ENCODE results near the gene PUM2. TPM values are rescaled to one million over a fixed set of nuclear protein-coding genes. Genes with fewer than 3 reads are reported as not detected.

The PUM2 gene
- polyA plus RNA-seq, result 14.6 TPM

- H3K36me3 Mint-ChIP-seq, result no peaks in the 10 kb centered on the region
- no peaks in the 10 kb centered on the region for H3K27me3 Mint-ChIP-seq
- no peaks in the 10 kb centered on the region for H3K9me3 Mint-ChIP-seq
- peak within 1 kb of the TSS in 1 of 4 donors; percentile 97 for H3K4me3 Mint-ChIP-seq
- peak within 1 kb of the TSS in 2 of 3 donors; percentile 78 to 97 for H3K27ac Mint-ChIP-seq
- peaks cover 29 to 36% (median 32%) of the 10 kb centered on the region in 3 donors for H3K4me1 Mint-ChIP-seq
These were observed at the start of gene PUM2 for GRCh38 chr2:20350753-20351554. PUM2 (minus strand) TSS chr2:20350844; CDS start chr2:20327360, 23,484 bp downstream.

- Mint-ChIP-seq H3K4me1 (no peaks in the 10 kb centered on the region), H3K4me3 (no peak overlapping the region), H3K27ac (no peak overlapping the region), H3K27me3 (peaks cover 8% of the 10 kb centered on the region), H3K9me3 (no peaks in the 10 kb centered on the region), H3K36me3 (peaks cover 2% of the 10 kb centered on the region)
These were observed 49.7 kb upstream of the PUM2 start for GRCh38 chr2:20400306-20400705.

GRCh38 chr2:20398956-20399567, 48.4 kb upstream of the PUM2 start:
- H3K36me3 Mint-ChIP-seq, result peaks cover 2% of the 10 kb centered on the region
- peaks cover 8% of the 10 kb centered on the region for H3K27me3 Mint-ChIP-seq
- H3K9me3 Mint-ChIP-seq, result no peaks in the 10 kb centered on the region
- no peaks in the 10 kb centered on the region for H3K4me1 Mint-ChIP-seq
- H3K4me3 Mint-ChIP-seq, result no peak overlapping the region
- H3K27ac Mint-ChIP-seq, result no peak overlapping the region

- peaks cover 2% of the 10 kb centered on the region for H3K36me3 Mint-ChIP-seq
- peaks cover 8% of the 10 kb centered on the region for H3K27me3 Mint-ChIP-seq
- H3K27ac Mint-ChIP-seq, result no peak overlapping the region
- H3K9me3 Mint-ChIP-seq, result no peaks in the 10 kb centered on the region
- H3K4me1 Mint-ChIP-seq, result no peaks in the 10 kb centered on the region
- no peak overlapping the region for H3K4me3 Mint-ChIP-seq
These were observed 47.3 kb upstream of the PUM2 start for GRCh38 chr2:20397811-20398447.

DNA sequence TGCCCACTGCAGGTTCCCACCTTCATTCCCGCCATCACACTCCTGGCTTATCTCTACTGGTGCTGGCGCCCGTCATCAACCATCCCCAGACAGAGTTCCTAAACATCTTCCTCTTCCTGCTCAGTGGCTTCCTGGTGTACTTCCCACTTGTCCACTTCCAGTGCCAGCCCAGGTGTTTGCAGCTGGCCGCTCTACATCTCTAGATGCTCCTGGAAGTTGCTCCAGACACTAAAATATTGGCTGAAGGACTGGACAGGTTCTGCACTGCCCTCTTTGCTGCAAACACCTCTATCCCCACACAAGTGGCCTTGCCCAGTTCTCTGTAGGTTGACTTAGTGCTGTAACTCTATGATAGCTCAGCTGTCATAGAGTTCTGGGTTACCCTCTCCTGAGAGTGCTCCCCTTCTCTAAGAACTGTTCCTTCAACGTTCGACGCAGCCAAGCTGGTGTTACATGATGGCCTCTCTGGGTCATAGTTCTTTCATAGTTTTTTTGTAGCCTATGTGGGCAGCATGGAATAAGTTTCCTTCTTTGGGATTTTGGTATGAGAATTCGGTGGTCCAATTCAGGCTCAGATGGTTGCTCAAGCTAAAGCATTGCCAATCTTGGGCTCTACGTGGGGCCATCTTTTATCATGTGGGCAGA, 45.8 kb upstream of the PUM2 start:
- Mint-ChIP-seq H3K36me3 (peaks cover 2% of the 10 kb centered on the region), H3K27me3 (peaks cover 10% of the 10 kb centered on the region), H3K27ac (no peak overlapping the region), H3K9me3 (no peaks in the 10 kb centered on the region), H3K4me3 (no peak overlapping the region), H3K4me1 (no peaks in the 10 kb centered on the region)

- H3K4me1 Mint-ChIP-seq, result no peaks in the 10 kb centered on the region
- no peaks in the 10 kb centered on the region for H3K9me3 Mint-ChIP-seq
- peaks cover 11% of the 10 kb centered on the region for H3K27me3 Mint-ChIP-seq
- no peak overlapping the region for H3K27ac Mint-ChIP-seq
- peaks cover 1% of the 10 kb centered on the region for H3K36me3 Mint-ChIP-seq
- no peak overlapping the region for H3K4me3 Mint-ChIP-seq
These were observed 43.3 kb upstream of the PUM2 start for GRCh38 chr2:20393986-20394385.

DNA sequence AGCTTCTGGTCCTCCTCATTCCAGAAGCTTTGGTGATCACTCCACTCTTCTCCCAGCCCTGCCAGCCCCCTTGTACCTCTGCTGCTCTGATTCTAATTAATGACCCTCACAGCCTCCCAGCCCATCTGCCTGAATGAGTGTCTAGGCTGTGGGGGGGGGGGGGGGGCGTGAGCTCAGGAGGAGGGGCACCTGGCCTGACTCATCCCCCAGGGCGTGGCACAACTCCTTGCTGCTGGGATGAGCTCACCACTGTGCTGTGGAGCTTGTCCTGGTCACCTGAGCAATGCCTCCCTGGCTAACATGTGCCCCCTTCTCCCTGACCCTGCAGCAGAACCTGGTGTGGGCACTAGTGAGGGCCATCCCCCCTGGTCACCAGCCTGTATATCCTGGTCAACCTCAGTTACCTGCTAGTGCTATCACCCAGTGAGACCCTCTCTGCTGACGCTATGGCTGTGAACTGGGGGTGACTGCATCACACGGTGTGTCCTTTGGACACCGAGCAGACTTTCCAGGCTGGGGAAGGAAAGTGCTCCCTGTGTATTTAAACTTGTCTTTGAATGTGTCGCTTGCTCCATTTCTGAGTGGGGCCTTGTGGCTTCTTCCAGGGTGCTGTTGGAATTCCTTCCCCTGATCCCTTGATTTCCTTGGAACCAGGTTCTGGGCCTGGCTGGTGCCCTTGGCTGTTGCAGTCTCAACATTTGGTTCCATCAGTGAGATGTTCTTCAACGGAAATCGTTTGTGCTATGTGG, 41.5 kb upstream of the PUM2 start:
- Mint-ChIP-seq H3K27me3 (peaks cover 15% of the 10 kb centered on the region), H3K36me3 (peaks cover 3% of the 10 kb centered on the region), H3K4me3 (no peak overlapping the region), H3K4me1 (no peaks in the 10 kb centered on the region), H3K27ac (no peak overlapping the region), H3K9me3 (no peaks in the 10 kb centered on the region)

GRCh38 chr2:20390524-20391123, 40.0 kb upstream of the PUM2 start:
- no peak overlapping the region for H3K27ac Mint-ChIP-seq
- H3K27me3 Mint-ChIP-seq, result peaks cover 9% of the 10 kb centered on the region
- no peaks in the 10 kb centered on the region for H3K4me1 Mint-ChIP-seq
- H3K4me3 Mint-ChIP-seq, result no peak overlapping the region
- H3K9me3 Mint-ChIP-seq, result no peaks in the 10 kb centered on the region
- H3K36me3 Mint-ChIP-seq, result peaks cover 3% of the 10 kb centered on the region

- H3K4me1 Mint-ChIP-seq, result no peaks in the 10 kb centered on the region
- H3K9me3 Mint-ChIP-seq, result no peaks in the 10 kb centered on the region
- H3K27me3 Mint-ChIP-seq, result peaks cover 4% of the 10 kb centered on the region
- no peak overlapping the region for H3K27ac Mint-ChIP-seq
- no peak overlapping the region for H3K4me3 Mint-ChIP-seq
- H3K36me3 Mint-ChIP-seq, result peaks cover 3% of the 10 kb centered on the region
These were observed 34.3 kb upstream of the PUM2 start for GRCh38 chr2:20384953-20385352.

- Mint-ChIP-seq H3K4me1 (peaks cover 0 to 2% (median 0%) of the 10 kb centered on the region in 3 donors), H3K4me3 (no peak overlapping the region), H3K36me3 (peaks cover 2% of the 10 kb centered on the region), H3K27me3 (no peaks in the 10 kb centered on the region), H3K9me3 (no peaks in the 10 kb centered on the region), H3K27ac (no peak overlapping the region)
These were observed 32.5 kb upstream of the PUM2 start for GRCh38 chr2:20382965-20383810.

GRCh38 chr2:20381457-20381856, 30.8 kb upstream of the PUM2 start:
- no peak overlapping the region for H3K4me3 Mint-ChIP-seq
- peaks cover 4% of the 10 kb centered on the region for H3K27me3 Mint-ChIP-seq
- peaks cover 0 to 2% (median 0%) of the 10 kb centered on the region in 3 donors for H3K4me1 Mint-ChIP-seq
- no peak overlapping the region for H3K27ac Mint-ChIP-seq
- peaks cover 2% of the 10 kb centered on the region for H3K36me3 Mint-ChIP-seq
- no peaks in the 10 kb centered on the region for H3K9me3 Mint-ChIP-seq

GRCh38 chr2:20378891-20379519, 28.4 kb upstream of the PUM2 start:
- H3K4me1 Mint-ChIP-seq, result peaks cover 0 to 2% (median 0%) of the 10 kb centered on the region in 3 donors
- H3K36me3 Mint-ChIP-seq, result peaks cover 2% of the 10 kb centered on the region
- peaks cover 6% of the 10 kb centered on the region for H3K27me3 Mint-ChIP-seq
- H3K4me3 Mint-ChIP-seq, result no peak overlapping the region
- no peak overlapping the region for H3K27ac Mint-ChIP-seq
- no peaks in the 10 kb centered on the region for H3K9me3 Mint-ChIP-seq

DNA sequence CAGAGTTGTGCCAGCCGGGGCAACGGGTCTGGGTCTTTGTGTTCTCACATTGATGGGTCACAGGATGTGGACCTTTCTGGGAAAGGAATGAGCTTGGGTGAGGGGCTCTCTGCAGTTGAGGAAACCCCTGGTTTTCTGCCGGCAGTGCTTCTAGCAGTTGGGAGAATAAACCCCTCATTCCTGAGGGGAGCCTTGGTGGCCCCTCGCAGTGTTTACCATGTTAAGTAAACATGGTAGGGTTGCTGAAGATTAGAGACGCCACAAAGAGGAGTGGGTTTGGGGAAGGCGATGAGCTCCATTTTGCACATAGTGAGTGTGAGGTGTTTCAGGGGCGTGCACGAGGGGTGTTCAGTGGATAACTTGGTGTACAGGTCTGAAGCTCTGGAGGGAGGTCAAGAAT, 27.7 kb upstream of the PUM2 start:
- peaks cover 0 to 2% (median 0%) of the 10 kb centered on the region in 3 donors for H3K4me1 Mint-ChIP-seq
- peaks cover 6% of the 10 kb centered on the region for H3K27me3 Mint-ChIP-seq
- H3K9me3 Mint-ChIP-seq, result no peaks in the 10 kb centered on the region
- H3K27ac Mint-ChIP-seq, result no peak overlapping the region
- no peak overlapping the region for H3K4me3 Mint-ChIP-seq
- H3K36me3 Mint-ChIP-seq, result peaks cover 2% of the 10 kb centered on the region
